DND-41 (cell line): ENCODE results near the gene RGMB.

Experiments
- ATAC-seq: fragments of 200-7000 bp; cut with Tn5 transposase; 3 replicates; pipeline ENCODE4 v1.9.1; 2021; ENCODE audit warnings: low read depth; ENCODE audit not compliant: insufficient read depth
- DNase-seq: peaks from one replicate; pipeline ENCODE4 v3.0.0-alpha.2; 2020
- H2AFZ ChIP-seq: 2 replicates; pipeline ENCODE4 v1.6.0; 2012; ENCODE audit warnings: low read depth, low read length
- H3K27ac ChIP-seq: 2 replicates; pipeline ENCODE4 v1.5.1; 2012; ENCODE audit warnings: low read length, inconsistent platforms
- H3K27me3 ChIP-seq: fragments of 200-600 bp; sonication (generic); 2 replicates; pipeline ENCODE4 v1.6.0; 2012; ENCODE audit warnings: low read length, mild to moderate bottlenecking, inconsistent platforms; ENCODE audit not compliant: insufficient read depth, poor library complexity
- H3K36me3 ChIP-seq: 2 replicates; pipeline ENCODE4 v1.5.1; 2012; ENCODE audit warnings: low read length, inconsistent platforms; ENCODE audit not compliant: insufficient read depth
- H3K4me1 ChIP-seq: 2 replicates; pipeline ENCODE4 v1.5.1; 2012; ENCODE audit warnings: mild to moderate bottlenecking, low read length; ENCODE audit not compliant: insufficient read depth
- H3K4me2 ChIP-seq: 2 replicates; pipeline ENCODE4 v1.6.0; 2012; ENCODE audit warnings: mild to moderate bottlenecking, moderate library complexity, low read length, inconsistent platforms; ENCODE audit not compliant: insufficient read depth
- H3K4me3 ChIP-seq, 2 experiments: fragments of 200-600 bp in 1 of 2; shearing (Covaris generic) in 1 of 2; 2 replicates each; pipeline ENCODE4 v1.5.1; 2012 to 2016; ENCODE audit warnings: inconsistent platforms in 2 of 2, low read length in 2 of 2, mild to moderate bottlenecking in 2 of 2, low read depth in 1 of 2, moderate library complexity in 1 of 2
- H3K79me2 ChIP-seq: 2 replicates; pipeline ENCODE4 v1.6.0; 2012; ENCODE audit warnings: low read length, inconsistent platforms; ENCODE audit not compliant: insufficient read depth
- H3K9ac ChIP-seq: 2 replicates; pipeline ENCODE4 v1.6.0; 2012; ENCODE audit warnings: low read depth, mild to moderate bottlenecking, inconsistent platforms, low read length, moderate library complexity
- H3K9me3 ChIP-seq: 2 replicates; pipeline ENCODE4 v1.5.1; 2012; ENCODE audit warnings: low read length, moderate library complexity, mild to moderate bottlenecking, inconsistent platforms; ENCODE audit not compliant: insufficient read depth, severe bottlenecking
- H4K20me1 ChIP-seq: 2 replicates; pipeline ENCODE4 v1.6.0; 2012; ENCODE audit warnings: low read length; ENCODE audit not compliant: insufficient read depth
- EZH2 ChIP-seq: IDR thresholded peaks from 3 replicates; pipeline ENCODE4 v1.6.1; 2012; ENCODE audit warnings: borderline replicate concordance, low read depth, mild to moderate bottlenecking, moderate library complexity, low read length, inconsistent platforms; ENCODE audit not compliant: severe bottlenecking
- TF ChIP-seq, protein P1 (sequence below): IDR thresholded peaks from 2 replicates; pipeline ENCODE4 v1.5.1; 2012; ENCODE audit warnings: borderline replicate concordance, low read length, moderate library complexity, mild to moderate bottlenecking; ENCODE audit not compliant: poor library complexity, severe bottlenecking; ENCODE audit errors: extremely low read depth

RGMB gene

DNA sequence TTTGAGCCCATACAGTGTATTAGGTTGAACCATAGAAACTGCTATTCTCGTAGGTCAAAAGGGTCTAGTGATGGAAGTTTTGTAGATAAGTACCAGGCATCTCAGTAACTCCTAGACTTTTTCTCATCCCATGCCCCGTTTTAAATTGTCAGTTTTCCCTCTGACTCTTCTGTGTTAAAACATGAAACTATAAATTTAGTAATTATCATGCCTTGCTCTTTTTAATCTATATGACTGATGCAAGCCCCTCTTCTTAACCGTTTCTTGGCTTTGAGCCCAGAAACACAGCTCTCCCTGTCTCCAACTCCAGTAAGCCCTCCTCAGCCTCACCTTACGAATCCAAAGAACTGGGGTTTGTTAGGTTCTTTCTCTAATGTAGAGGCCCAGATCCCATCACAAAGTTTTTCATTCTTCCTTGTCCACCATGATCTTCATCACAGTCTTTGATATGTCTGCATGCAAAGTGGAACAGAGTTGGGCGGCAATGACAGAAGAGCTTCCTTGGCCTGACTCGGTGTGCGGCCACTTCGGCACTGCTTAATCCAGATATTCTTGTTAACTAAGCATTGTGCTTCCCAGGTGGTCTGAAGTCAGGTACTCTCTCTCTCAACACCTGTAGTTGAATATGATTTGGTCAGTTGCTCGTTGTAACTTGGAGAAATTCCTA is 21.1 kb downstream of the RGMB start:
- Histone ChIP-seq H2AFZ (no peak overlapping the region), H3K36me3 (no peaks in the 10 kb centered on the region), H3K9ac (no peak overlapping the region), H3K9me3 (no peaks in the 10 kb centered on the region), H4K20me1 (no peaks in the 10 kb centered on the region), H3K4me3 (no peak overlapping the region), H3K27me3 (no peaks in the 10 kb centered on the region), H3K4me2 (no peak overlapping the region), H3K4me1 (peaks cover 8% of the 10 kb centered on the region), H3K79me2 (no peaks in the 10 kb centered on the region), H3K27ac (no peak overlapping the region)
- TF ChIP-seq, protein P1, sequence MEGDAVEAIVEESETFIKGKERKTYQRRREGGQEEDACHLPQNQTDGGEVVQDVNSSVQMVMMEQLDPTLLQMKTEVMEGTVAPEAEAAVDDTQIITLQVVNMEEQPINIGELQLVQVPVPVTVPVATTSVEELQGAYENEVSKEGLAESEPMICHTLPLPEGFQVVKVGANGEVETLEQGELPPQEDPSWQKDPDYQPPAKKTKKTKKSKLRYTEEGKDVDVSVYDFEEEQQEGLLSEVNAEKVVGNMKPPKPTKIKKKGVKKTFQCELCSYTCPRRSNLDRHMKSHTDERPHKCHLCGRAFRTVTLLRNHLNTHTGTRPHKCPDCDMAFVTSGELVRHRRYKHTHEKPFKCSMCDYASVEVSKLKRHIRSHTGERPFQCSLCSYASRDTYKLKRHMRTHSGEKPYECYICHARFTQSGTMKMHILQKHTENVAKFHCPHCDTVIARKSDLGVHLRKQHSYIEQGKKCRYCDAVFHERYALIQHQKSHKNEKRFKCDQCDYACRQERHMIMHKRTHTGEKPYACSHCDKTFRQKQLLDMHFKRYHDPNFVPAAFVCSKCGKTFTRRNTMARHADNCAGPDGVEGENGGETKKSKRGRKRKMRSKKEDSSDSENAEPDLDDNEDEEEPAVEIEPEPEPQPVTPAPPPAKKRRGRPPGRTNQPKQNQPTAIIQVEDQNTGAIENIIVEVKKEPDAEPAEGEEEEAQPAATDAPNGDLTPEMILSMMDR: no peak
- TF ChIP-seq EZH2: no peak
- no peak for ATAC-seq
- DNase-seq: no peak

DNA sequence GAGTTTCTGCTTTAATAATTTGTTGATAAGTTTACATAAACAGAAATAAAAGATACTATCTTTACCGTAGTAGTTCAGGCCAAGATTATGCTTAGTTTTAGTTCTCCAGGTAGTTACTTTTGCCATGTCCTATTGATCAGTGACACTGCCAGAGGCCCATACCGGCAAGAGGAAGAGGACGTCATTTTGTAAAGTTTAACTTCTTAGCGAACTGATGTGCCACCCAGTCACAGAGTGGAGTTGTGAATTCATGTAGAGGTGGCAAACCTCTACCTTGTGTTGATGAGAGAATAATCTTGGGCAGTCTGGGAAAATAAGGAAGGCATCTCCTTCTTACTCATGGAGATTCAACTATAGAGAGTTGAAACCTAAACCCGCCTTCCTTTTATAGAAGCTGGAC is 21.8 kb downstream of the RGMB start:
- Histone ChIP-seq H2AFZ (no peak overlapping the region), H3K4me2 (no peak overlapping the region), H4K20me1 (no peaks in the 10 kb centered on the region), H3K9me3 (no peaks in the 10 kb centered on the region), H3K9ac (no peak overlapping the region), H3K36me3 (no peaks in the 10 kb centered on the region), H3K4me3 (no peak overlapping the region), H3K27ac (no peak overlapping the region), H3K27me3 (no peaks in the 10 kb centered on the region), H3K79me2 (no peaks in the 10 kb centered on the region), H3K4me1 (peaks cover 8% of the 10 kb centered on the region)
- TF ChIP-seq, protein P1: no peak
- no peak for TF ChIP-seq EZH2
- no peak for ATAC-seq
- no peak for DNase-seq

DNA sequence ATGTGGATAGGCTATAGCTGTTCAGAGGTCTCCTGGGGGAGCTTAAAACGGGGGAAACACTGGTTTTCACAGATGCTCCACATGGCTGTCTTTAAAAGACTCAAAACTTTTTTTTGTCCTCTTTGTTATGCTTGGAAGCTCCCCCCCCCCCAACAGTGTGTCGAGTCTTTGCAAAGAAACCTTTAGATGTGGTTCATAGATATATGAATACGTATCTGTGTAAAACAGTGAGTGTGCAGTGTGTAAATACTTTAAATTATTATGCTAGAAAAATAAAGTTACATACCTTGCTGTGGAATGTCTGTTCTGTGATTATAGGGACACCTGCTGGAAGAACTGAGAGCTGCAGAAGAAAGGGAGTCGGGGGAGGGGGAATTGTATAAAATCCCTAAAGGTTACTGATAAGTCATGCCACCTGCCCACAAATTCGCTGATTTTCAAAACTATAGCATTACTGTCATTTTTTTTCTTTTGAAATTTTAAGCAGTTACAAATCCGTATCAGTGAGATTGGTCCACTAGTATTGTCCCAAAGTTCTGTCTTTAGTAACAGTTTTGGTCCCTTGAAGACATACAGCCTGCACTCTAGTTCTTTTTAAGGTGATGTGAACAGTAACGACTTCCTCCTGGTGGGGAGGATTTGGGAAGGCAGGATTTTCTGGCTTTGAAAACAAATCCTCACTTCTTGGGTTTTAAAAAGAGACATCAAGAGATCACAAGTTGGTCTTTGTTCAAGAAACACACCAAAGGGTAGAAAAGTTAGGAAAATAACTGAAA is 22.9 kb downstream of the RGMB start:
- DNase-seq (peak; percentile 51), ATAC-seq (peak; percentile 68; the same call in 2 of the 3 replicates)
- no peak overlapping the region for H3K4me2 ChIP-seq

More for the DNA sequence above, 22.9 kb downstream of the RGMB start:
- Histone ChIP-seq H3K9ac (no peak overlapping the region), H3K27ac (no peak overlapping the region), H3K4me1 (peaks cover 8% of the 10 kb centered on the region), H3K79me2 (no peaks in the 10 kb centered on the region), H4K20me1 (no peaks in the 10 kb centered on the region), H3K36me3 (no peaks in the 10 kb centered on the region), H2AFZ (peak overlapping the region; percentile 36; the same call in 1 of the 2 replicates), H3K9me3 (no peaks in the 10 kb centered on the region), H3K4me3 (no peak overlapping the region), H3K27me3 (no peaks in the 10 kb centered on the region)
- TF ChIP-seq, protein P1: peak; percentile 93
- no peak for TF ChIP-seq EZH2
